Endodermal cell (in vitro differentiated cells): ENCODE measurements around the gene CD44. TPM values are rescaled to one million over a fixed set of nuclear protein-coding genes. Genes with fewer than 3 reads are reported as not detected.

Experiments used
- DNase-seq: peaks from one replicate; pipeline ENCODE4 v3.0.0-alpha.2; 2017
- H3K27ac ChIP-seq: 2 replicates; pipeline ENCODE4 v1.5.1; 2013; ENCODE audit warnings: mild to moderate bottlenecking, low read depth, low read length, moderate library complexity
- H3K27me3 ChIP-seq: 2 replicates; pipeline ENCODE4 v1.6.1; 2013; ENCODE audit warnings: mild to moderate bottlenecking, low read length, moderate library complexity; ENCODE audit not compliant: insufficient read depth, control insufficient read depth, poor library complexity, severe bottlenecking
- H3K36me3 ChIP-seq: 2 replicates; pipeline ENCODE4 v1.7.0; 2013; ENCODE audit warnings: mild to moderate bottlenecking, low read length, moderate library complexity; ENCODE audit not compliant: control insufficient read depth, insufficient read depth
- H3K4me1 ChIP-seq: one replicate; pipeline ENCODE4 v1.7.0; 2013; ENCODE audit warnings: low read length; ENCODE audit not compliant: control insufficient read depth, insufficient read depth
- H3K4me3 ChIP-seq: 2 replicates; pipeline ENCODE4 v1.5.1; 2013; ENCODE audit warnings: mild to moderate bottlenecking, low read length, moderate library complexity
- H3K9ac ChIP-seq: 2 replicates; pipeline ENCODE4 v1.6.1; 2013; ENCODE audit warnings: mild to moderate bottlenecking, low read length, moderate library complexity; ENCODE audit not compliant: poor library complexity, severe bottlenecking; ENCODE audit errors: extremely low read depth
- H3K9me3 ChIP-seq: 2 replicates; pipeline ENCODE4 v1.6.1; 2013; ENCODE audit warnings: mild to moderate bottlenecking, low read length, moderate library complexity; ENCODE audit not compliant: control insufficient read depth
- H3K27ac Mint-ChIP-seq: 2 replicates; pipeline ENCODE4 v1.8.0; 2020; ENCODE audit warnings: mixed read lengths
- H3K27me3 Mint-ChIP-seq: 2 replicates; pipeline ENCODE4 v1.8.0; 2021; ENCODE audit warnings: mild to moderate bottlenecking, mixed read lengths; ENCODE audit not compliant: insufficient read depth
- H3K36me3 Mint-ChIP-seq: 2 replicates; pipeline ENCODE4 v1.8.0; 2020; ENCODE audit warnings: low read depth, mixed read lengths
- H3K4me1 Mint-ChIP-seq: 2 replicates; pipeline ENCODE4 v1.8.0; 2020; ENCODE audit warnings: mixed read lengths
- H3K4me3 Mint-ChIP-seq: 2 replicates; pipeline ENCODE4 v1.8.0; 2020; ENCODE audit warnings: mild to moderate bottlenecking, moderate library complexity, mixed read lengths
- H3K9me3 Mint-ChIP-seq: 2 replicates; pipeline ENCODE4 v1.8.0; 2020; ENCODE audit warnings: mild to moderate bottlenecking, mixed read lengths
- CTCF ChIP-seq: fragments of 200-600 bp; sonication (generic); conservative IDR thresholded peaks from 2 replicates; pipeline ENCODE4 v1.5.0; 2021; ENCODE audit warnings: antibody characterized with exemption, mild to moderate bottlenecking
- WGBS, 2 experiments: methylation state at CpG; one replicate each; pipeline versions ENCODE4 v1.1.5 to v1.1.7; 2013; ENCODE audit warnings: missing lambda C conversion rate in 2 of 2, mixed read lengths in 1 of 2; ENCODE audit not compliant: insufficient coverage in 1 of 2, insufficient read length in 1 of 2; 5-methylcytosine and 5-hydroxymethylcytosine counted together
- total RNA-seq, 2 donors: library from RNA; stranded (reverse); fragmentation: NEBNext Ultra II Directional in 1 of 2; extraction: Animal tissue kit (Norgen Biotek cat#: 25700) in 1 of 2; gene quantifications; 2 replicates in 1 of 2; 3 replicates in 1 of 2; pipeline ENCODE4 v1.2.1, GENCODE V29; 2021

Gene CD44
- total RNA-seq, 2 donors from 2014 or later, result 1.2 to 4.6 TPM

- no peaks in the 10 kb centered on the region for H3K4me1 Mint-ChIP-seq
- H3K36me3 Mint-ChIP-seq, result no peaks in the 10 kb centered on the region
- no peak overlapping the region for H3K27ac Mint-ChIP-seq
- no peak overlapping the region for H3K27ac ChIP-seq
- no peaks in the 10 kb centered on the region for H3K9me3 ChIP-seq
- TF ChIP-seq CTCF, result no peak
- peaks cover 6% of the 10 kb centered on the region for H3K27me3 Mint-ChIP-seq
- no peaks in the 10 kb centered on the region for H3K4me1 ChIP-seq
- no peaks in the 10 kb centered on the region for H3K36me3 ChIP-seq
- H3K9me3 Mint-ChIP-seq, result peaks cover 3% of the 10 kb centered on the region
- no peaks in the 10 kb centered on the region for H3K27me3 ChIP-seq
- no peak overlapping the region for H3K4me3 Mint-ChIP-seq
- no peak overlapping the region for H3K9ac ChIP-seq
- H3K4me3 ChIP-seq, result no peak overlapping the region
- DNase-seq, result no peak
Observed at GRCh38 chr11:35253237-35253636, 114.3 kb downstream of the CD44 start.

GRCh38 chr11:35255514-35255913, 116.5 kb downstream of the CD44 start:
- Histone ChIP-seq H3K27me3 (no peaks in the 10 kb centered on the region), H3K4me3 (no peak overlapping the region), H3K9me3 (no peaks in the 10 kb centered on the region), H3K36me3 (no peaks in the 10 kb centered on the region), H3K9ac (no peak overlapping the region), H3K27ac (no peak overlapping the region), H3K4me1 (no peaks in the 10 kb centered on the region)
- no peak for TF ChIP-seq CTCF
- Mint-ChIP-seq H3K4me1 (no peaks in the 10 kb centered on the region), H3K36me3 (no peaks in the 10 kb centered on the region), H3K27ac (no peak overlapping the region), H3K4me3 (no peak overlapping the region), H3K9me3 (no peaks in the 10 kb centered on the region), H3K27me3 (peaks cover 6% of the 10 kb centered on the region)
- DNase-seq, result no peak
- WGBS, 2 experiments, result 93 to 100% methylated on average over 2 of the region's 2 CpGs

GRCh38 chr11:35256296-35256695, 117.3 kb downstream of the CD44 start:
- Histone ChIP-seq H3K27me3 (no peaks in the 10 kb centered on the region), H3K4me1 (no peaks in the 10 kb centered on the region), H3K36me3 (no peaks in the 10 kb centered on the region), H3K9ac (no peak overlapping the region), H3K4me3 (no peak overlapping the region), H3K9me3 (no peaks in the 10 kb centered on the region), H3K27ac (no peak overlapping the region)
- H3K27ac Mint-ChIP-seq, result no peak overlapping the region
- H3K9me3 Mint-ChIP-seq, result no peaks in the 10 kb centered on the region
- H3K36me3 Mint-ChIP-seq, result no peaks in the 10 kb centered on the region
- no peak overlapping the region for H3K4me3 Mint-ChIP-seq
- no peak for TF ChIP-seq CTCF
- no peak for DNase-seq
- no peaks in the 10 kb centered on the region for H3K4me1 Mint-ChIP-seq
- H3K27me3 Mint-ChIP-seq, result peaks cover 5% of the 10 kb centered on the region
